Putamen (tissue), 1 donor: ENCODE results near the gene PAM16.

Experiments used
- DNase-seq: peaks from one replicate; pipeline ENCODE4 v3.0.0-alpha.2; 2016; ENCODE audit warnings: low spot score

Gene PAM16

DNA sequence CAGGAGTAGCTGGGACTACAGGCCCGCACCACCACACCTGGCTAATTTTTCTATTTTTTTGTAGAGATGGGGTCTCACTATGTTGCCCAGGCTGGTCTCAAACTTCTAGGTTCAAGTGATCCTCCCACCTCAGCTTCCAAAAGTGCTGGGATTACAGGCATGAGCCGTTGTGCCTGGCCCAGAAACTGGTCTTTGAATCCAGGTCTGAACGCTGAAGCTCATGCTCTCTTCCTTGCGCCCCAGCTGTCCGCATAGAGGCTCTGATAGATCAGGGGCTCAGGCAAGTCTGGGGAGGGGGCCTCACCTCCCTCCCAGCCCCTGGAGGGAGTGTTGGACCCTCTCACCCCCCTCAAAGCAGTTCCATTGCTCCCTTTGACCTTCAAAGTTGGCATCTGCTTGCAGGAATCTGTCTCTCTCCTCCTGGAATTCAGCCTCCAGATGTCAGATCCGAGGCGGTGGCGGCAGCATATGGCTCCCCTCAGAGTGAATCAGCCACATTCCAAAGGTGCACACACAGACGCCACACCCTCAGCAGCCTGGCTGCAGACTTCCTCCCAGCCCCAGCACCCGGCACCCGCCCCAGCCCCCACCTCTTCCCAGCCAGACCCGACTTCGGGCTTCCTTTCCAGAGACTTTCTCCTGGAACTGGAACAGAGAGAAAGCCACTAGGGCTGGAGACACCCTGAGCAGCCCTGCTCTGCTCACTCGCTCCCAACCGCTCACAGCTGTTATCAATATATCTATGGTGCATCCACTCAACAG lies 52.2 kb downstream of the PAM16 start:
- no peak for DNase-seq

- no peak for DNase-seq
Measured at GRCh38 chr16:4297480-4297879, 53.6 kb downstream of the PAM16 start.

DNA sequence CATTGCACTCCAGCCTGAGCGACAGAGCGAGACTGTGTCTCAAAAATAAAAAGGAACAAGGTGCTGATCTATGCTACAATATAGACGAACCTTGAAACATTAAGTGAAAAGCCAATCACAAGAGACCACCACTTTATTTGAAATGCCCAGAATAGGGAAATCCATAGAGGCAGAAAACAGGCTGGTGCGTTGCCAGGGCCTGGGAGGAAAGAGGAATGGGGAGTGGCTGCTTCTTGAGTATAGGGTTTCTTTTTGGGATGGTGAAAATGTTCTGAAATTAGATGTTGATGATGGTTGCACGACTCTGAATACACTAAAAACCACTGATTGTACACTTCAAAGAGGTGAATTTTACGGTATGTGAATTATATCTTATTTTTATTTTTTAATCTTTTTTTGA lies 55.5 kb downstream of the PAM16 start:
- DNase-seq = no peak

GRCh38 chr16:4293822-4294457 lies 57.2 kb downstream of the PAM16 start:
- no peak for DNase-seq

- no peak for DNase-seq
Measured at GRCh38 chr16:4293181-4293716, 57.9 kb downstream of the PAM16 start.

DNA sequence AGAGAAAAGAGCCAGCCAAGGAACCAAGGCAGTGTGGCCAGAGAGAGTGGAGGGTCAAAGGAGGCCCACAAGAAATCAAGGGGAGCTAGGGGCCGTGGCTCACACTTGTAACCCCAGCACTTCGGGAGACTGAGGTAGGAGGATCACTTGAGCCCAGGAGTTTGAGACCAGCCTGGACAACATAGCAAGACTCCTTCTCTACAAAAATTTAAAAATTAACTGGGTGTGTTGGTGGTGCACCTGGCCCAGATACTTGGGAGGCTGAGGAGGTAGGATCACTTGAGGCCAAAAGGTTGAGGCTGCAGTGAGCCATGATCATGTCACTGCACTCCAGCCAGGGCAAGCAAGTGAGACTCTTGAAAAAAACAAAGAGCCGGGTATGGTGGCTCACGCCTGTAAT lies 59.4 kb downstream of the PAM16 start:
- no peak for DNase-seq
